ENCODE results near the gene SH3D21.

The SH3D21 gene

DNA sequence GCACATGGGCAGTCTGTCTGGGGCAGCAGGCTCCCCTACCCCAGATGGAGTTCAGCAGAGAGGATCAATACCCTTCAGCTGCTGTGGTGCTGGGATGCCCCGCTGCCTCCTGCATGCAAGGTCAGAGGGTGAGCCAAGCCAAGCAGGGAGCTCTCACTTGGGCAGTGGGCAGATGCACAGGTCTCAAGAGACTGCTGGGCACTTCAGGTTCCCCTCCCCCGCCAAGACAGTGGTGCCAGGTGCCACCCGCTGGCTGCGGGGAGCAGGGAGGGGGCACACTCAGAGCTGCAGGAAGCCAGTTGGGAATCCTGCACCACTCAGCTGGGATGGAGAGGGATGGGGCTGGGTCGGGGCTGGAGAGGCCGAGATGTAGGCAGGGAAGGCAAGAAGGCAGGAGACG is 33.0 kb downstream of the SH3D21 start:
- DNase-seq = no peak

DNA sequence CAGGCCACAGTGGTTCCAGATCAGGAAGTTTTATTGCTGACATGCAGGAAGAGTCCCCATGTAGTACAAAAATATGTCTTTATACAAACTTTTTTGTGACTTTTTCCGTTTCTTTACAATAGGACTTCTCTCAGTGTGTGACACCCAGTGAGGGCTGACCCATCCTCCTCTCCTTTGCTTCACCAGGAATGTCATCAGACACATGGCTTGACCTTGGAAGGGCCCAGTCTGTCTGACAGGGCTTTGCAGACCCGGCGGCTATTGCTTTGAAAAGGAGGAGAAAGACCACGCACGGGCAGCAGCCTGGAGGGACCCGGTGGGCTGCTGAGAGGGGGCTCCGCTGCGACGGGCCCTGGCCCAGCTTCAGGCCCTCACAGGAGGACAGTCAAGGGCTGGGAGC is 33.4 kb downstream of the SH3D21 start:
- no peak for DNase-seq

- DNase-seq = no peak
Observed at GRCh38 chr1:36341626-36342320, 35.6 kb downstream of the SH3D21 start.

- peak; percentile 58 for DNase-seq
Observed at GRCh38 chr1:36342426-36343185, 36.4 kb downstream of the SH3D21 start.

GRCh38 chr1:36343651-36344394 is 37.7 kb downstream of the SH3D21 start:
- DNase-seq = no peak

- no peak for DNase-seq
Observed at GRCh38 chr1:36344395-36344680, 38.2 kb downstream of the SH3D21 start.

GRCh38 chr1:36345353-36345752 is 39.2 kb downstream of the SH3D21 start:
- DNase-seq = no peak

GRCh38 chr1:36346741-36347370 is 40.7 kb downstream of the SH3D21 start:
- DNase-seq = no peak

GRCh38 chr1:36349241-36349671 is 43.1 kb downstream of the SH3D21 start:
- no peak for DNase-seq

DNA sequence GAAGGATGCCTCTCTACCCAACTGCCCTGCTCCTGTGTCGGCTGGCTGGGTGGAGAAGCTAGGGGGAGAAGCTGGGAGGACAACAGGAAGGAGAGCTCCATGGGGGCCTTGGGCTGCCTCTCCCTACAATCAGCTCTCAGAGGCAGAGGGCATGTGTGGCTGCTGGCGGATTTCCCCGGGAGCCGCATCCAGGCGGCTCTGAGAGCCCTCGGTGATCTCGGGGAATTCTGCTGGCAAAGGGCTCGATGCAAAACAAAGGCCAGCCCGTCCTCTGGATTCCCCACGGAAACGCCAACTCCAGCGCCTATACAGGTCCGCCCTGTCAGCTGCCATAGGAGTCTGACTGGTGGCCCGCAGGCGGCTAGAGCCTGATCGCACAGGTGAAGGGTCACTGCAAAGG is 43.7 kb downstream of the SH3D21 start:
- no peak for DNase-seq

DNA sequence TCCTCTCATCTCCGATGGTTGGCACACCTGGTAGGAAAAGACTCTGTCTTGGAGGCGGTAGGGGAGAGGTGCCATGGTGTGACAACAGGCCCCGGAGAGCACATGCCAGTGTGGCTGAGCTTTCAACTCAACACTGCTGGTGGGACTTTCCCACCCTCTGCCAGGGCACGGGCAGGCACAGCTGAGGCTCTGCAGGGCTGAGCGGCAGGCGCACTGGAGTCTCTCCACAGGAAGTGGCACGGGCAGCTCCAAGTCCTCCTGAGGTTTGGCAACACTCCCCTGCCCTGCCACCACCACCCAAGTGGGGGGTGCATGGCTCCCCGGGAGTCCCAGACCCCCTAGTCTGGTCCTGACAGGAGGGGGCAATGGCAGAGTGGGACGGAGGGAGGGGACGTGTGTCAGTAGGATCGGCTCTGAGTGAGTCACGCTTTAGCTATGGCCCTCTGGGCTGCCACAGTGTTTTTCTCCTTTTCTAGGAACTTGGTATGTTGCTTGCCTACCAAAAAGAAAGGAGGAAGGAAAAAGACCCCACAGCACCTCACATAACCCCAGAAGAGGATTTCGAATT is 44.6 kb downstream of the SH3D21 start:
- DNase-seq = peak; percentile 51

DNA sequence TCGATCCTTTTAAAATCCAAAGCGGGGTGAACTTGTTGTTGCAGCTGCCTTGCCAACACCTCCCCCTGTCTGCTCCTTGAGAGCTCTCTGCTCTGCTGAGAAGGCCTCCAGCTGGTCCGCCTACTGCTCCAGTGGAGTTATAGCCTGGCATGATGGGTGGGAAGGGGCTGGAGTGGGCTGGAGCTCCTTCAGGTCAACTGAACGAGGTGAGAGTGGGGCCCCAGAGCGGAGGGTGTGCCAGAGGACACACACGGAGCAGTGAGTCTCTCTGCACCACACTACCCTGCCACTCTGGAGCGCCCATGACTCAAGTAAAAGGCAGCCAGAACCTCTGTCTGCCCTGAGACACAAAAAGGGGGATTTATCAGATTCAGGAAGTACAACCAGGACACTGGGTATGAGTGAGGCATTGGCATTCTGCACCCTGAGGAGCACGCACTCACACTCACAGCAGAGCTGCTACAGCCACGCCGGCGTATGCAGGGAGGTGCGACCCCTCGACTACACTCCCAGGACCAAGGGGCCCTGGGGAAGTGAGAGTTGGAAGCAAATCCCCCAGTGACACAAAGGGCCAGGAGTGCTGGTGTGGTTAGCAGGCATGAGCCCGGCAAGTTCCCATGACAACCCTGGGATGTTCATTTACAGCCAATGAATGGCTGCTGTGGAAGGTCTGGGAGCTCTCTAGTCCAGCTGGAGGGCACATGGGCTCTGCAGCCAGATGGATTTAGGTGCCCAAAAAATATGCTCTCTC is 45.2 kb downstream of the SH3D21 start:
- no peak for DNase-seq

GRCh38 chr1:36352125-36352909 is 46.1 kb downstream of the SH3D21 start:
- DNase-seq = no peak

DNA sequence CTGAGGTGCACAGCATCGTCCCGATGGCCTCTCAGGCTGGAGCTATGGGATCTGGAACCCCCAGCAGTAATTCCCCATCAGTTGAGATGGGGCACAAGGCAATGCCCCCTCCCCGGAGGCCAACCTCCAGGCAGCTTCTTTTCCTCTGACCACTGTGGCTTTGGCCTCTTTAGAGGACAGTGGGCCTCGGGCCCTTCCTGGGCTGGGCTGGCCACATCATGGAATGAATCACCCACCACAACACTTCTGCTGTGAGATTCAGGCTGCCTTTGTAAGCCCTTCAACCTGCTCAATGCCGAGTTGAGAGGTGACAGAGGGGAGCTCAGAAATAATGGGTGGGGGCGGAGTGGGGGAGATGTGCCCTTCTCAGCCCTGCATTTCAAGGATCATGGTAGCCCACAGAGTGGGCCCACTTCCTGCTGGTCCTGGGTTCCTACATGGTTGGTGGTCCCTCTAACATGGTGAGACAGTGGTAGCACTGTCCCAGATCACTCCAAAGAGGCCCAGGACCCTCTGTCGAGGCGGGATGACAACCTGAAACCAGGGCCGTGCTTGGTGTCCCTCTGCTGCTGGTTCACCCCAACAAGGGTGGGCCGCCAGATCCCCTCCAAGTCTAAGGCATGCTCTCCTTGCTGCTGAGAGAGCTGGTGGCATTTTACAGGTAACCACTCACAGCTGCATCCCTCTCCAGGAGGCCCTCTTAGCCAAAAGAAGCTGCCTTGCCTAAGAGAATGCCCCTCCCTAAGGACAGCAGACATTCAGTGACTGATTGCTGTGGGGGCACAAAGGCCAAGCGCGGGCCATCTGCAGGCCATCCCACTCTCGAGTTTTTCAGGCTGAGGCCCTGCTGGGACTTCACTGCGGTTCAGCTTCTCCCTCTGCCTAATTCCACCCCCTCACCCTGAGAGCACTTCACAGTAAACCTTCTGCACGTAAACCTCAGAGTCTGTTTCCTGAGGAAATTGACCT is 47.0 kb downstream of the SH3D21 start:
- DNase-seq = no peak

- no peak for DNase-seq
Observed at GRCh38 chr1:36354486-36354885, 48.3 kb downstream of the SH3D21 start.

- no peak for DNase-seq
Observed at GRCh38 chr1:36355811-36356210, 49.6 kb downstream of the SH3D21 start.

DNA sequence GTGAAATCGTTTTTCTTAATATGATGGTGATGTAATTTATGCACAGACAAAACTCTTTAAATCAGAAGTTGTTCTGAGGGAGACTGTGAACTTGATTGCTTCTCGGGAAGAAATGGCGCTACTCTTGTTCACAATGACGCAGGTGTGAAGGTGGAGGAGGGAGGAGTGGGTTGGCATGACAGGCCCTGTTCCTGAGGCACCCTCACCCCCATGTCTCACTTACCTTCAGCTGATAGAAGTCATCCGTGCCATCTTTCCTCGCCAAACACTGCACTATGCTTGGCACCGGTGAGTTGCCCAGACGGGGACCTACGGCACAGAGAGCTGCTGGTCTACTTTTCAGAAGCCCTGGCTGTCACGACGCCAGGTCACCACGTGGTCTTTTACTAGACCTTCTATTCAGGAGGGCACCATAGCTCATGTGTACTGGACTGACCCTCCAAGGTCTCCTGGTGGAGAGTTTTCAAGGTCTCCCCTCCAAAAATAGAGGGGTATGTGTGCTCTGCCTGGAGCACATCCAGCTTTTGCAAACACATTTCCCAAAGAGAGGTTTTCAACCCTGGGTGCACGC is 52.4 kb downstream of the SH3D21 start:
- no peak for DNase-seq

- no peak for DNase-seq
Observed at GRCh38 chr1:36359383-36359782, 53.2 kb downstream of the SH3D21 start.

DNA sequence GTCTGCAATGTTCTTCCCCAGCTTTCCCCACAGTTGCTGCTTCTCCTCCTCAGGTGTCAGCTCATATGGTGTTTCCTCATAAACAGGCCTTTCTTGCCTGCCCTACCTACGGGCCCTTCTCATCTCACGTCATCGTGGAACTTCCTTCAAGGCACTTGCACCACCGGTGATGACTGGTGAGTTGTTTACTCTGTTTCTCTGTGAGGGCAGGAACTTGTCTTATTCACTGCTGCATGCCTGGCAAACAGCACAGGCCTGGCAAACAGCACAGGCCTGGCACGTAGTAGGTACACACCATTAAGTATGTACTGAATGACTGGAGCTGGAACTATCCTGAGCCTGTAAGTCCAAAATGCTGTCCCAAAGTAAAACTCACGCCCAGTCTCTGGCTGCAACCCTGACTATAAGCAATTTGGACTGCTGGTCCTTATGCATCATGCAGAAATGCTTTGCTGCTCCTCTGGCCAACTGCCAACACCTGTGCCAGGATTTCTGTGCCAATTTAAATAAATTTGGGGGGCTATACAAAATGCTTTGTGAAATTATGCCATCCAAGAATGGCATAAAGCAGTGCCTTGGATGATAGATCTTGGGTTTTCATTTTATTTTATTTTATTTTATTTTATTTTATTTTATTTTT is 53.9 kb downstream of the SH3D21 start:
- DNase-seq = peak; percentile 11

Data from activated naive CD4-positive, alpha-beta T cell treated with Interleukin-2 at 50 U/mL for 16 hours (primary cell).